ENCODE data around the gene TARS2.

Gene TARS2

DNA sequence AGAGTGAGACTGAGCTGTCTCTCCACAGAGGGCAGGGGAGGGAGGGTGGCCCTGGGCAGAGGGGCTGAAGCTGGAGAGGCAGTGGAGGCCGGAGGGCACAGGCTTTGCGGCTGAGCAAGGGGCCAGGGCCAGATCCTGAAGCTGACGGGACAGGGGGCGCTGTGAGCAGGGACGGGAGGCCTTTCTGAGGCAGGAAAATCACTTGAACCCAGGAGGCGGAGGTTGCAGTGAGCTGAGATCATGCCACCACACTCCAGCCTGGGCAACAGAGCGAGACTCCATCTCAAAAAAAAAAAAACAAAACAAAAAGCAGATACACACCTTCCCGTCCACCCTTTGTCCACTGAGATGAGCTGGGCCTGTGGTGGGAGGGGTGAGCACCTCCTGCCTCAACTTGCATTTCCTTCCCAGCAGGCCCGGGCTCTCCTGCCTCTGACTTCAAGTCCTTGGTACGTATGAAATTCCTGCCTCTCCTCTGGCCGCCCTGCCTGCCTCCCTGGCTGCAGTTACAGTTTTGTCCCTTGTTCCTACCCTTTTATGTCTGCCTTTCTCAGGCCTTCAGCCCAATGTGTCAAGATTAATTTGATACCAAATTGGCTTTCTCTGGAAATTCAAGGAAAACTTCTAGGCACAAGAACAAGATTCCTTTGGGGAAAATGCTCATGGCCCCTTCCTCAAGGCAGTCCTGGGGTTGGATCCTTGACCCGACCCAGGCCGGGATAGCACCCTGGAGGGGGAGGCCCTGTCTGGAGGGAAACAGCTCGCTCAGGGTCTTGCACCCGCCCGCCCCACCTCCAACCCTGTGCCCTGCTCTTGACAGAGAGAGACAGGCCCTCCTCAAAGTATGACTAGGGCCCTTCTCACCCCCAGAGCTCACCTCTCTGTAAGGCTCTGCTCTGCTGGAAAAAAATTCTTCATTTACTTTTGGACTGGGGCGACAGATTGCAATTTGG is 50.8 kb downstream of the TARS2 start:
- DNase-seq (ENCODE audit: low read depth in 3 of 3): no peak

DNA sequence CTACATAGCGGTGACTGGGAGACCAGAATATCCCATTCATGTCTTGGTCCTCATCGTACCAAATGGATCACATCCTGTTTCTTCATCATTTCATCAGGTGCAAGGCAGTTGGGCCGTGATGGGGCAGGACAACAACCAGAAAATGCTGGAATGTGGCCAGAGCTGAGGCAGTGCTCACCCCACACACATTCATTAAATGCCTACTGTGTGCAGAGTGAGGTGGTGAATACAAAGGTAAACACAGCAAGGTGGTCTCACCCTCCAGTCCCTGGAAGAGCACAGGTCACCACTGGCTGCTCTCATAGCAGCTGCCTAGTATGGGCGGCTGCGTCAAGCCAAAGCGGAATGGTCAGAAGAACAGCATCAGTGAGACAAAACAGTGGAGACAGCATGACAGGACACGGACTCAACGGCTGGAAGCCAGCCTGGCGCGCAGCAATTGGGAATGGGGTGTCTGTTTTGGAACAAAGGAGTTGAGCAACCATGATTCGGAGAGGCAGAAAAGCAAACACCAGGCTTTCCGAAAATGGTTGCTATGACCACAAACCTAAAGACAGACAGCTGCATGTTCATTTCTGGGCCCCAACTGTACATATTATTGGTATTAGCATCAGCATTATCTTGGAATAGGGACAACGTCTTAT is 56.4 kb downstream of the TARS2 start:
- no peak for DNase-seq (ENCODE audit: low read depth in 3 of 3)

DNA sequence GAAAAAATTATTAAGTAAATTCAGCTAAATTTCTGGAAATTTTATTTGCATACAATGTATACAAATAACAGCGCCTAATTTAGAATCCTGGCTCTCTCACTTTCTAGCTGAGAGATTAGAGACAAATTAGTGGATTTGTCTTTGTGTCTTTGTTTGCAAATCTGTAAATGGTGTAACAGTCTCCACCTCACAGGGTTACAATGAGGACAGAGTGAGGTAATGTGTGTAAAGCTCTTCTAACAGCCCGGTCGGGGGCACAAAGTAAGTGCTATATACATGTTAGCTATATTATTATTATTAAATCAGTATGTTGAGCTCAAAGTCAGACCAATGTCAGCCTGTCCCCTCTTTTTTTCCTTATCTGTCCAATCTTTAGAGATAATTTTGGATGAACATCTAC is 57.0 kb downstream of the TARS2 start:
- DNase-seq (ENCODE audit: low read depth in 3 of 3): no peak

DNA sequence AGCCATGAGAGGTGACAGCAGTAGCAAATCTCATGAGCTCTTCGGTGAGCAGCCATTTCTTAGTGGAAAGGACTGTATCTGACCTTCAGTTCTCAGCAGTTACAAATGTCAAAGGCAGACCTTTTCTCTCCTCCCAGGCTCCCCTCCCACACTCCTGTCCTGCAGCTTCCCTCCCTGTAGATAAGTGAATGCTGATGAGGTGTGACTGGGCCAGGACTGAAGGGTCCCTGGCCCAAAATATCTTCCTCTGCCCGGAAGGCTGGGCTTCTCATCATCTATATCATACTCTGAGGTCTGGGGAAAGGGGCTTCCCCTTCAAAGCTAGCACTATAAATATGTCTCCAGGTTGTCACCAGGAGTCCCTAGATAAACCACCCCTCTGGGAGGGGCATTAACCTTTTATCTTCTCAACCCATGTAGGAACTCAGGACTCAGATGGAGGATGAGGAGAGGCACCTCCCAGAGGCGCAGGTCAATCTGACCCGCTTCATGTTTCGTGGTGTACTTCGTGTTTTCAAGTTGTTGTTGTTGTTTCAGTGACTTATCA is 58.3 kb downstream of the TARS2 start:
- DNase-seq (ENCODE audit: low read depth in 3 of 3): no peak

DNA sequence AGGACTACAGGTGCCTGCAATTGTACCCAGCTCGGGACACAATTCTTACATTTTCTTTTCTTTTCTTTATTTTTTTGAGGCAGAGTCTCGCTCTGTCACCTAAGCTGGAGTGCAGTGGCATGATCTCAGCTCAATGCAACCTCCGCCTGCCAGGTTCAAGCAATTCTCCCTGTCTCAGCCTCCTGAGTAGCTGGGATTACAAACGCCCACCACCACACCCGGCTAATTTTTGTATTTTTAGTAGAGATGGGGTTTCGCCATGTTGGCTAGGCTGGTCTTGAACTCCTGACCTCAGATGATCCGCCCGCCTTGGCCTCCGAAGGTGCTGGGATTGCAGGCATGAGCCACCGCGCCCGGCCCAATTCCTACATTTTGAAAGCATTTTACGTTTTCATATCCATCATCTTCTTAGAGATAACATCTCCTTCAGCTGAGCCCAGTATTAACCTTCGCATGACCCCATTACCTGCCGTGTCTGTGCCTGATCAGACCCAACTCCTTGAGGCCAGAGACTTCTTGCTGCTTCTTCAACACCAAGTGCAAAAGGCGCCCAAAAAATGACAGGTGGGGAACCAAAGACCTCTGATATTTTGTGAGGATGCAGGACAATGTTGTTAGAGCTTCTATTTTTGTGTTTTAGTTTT is 59.2 kb downstream of the TARS2 start:
- no peak for DNase-seq (ENCODE audit: low read depth in 3 of 3)

DNA sequence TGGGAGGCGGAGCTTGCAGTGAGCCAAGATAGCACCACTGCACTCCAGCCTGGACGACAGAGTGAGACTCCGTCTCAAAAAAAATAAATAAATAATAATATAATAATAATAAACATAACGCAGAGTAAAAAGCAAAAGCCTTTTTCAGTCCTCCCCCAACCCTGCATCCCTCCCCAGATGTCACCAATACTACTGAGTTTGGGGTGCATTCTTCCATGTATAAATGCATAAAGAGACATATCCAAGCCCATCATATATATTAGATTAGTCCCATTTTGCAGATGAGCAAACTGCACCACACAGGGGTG is 61.1 kb downstream of the TARS2 start:
- DNase-seq (ENCODE audit: low read depth in 3 of 3): no peak

DNA sequence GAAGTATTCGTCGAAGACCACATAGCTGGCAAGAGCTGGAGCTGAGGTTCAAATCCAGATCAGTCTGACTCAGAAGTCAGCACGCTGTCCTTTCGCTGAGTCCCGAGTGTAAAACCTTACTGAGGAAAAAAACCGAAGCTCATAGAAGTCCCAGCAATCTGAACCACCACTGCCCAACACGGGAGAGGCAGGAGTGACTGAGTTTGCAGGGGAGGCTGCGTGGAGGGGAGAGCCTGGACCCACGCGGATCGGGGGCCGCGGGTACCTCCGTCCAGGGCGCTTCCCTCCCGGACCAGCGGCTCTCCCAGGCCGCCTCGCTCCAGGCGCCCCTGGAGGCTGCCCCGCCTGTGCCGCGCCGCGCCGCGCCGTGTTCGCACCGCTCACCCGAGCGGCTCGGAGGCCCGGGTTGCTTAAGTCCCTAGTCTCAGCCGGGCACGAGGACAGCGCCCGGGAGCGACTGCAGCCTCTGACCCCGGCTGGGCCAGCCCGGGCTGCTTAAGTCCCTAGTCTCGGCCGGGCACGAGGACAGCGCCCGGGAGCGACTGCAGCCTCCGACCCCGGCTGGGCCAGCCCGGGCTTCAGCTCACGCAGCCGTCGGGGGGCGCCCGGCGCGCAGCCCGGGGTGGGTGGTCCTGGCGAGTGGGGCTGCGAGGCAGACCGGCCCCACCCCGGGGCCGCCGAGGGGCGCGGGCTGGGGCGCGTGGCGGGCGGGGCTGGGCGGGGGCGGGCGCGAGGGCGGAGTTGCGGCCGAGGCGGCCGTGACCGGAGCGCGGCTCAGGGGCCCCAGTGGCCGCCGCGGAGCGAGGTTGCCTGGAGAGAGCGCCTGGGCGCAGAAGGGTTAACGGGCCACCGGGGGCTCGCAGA is 61.6 kb downstream of the TARS2 start, which contains the start of gene ADAMTSL4:
Gene ADAMTSL4 (plus strand): TSS at position 777 of the 864 bp plus-strand sequence. CDS start 2,881 bp downstream, outside the sequence.
- no peak for DNase-seq (ENCODE audit: low read depth in 3 of 3)

DNA sequence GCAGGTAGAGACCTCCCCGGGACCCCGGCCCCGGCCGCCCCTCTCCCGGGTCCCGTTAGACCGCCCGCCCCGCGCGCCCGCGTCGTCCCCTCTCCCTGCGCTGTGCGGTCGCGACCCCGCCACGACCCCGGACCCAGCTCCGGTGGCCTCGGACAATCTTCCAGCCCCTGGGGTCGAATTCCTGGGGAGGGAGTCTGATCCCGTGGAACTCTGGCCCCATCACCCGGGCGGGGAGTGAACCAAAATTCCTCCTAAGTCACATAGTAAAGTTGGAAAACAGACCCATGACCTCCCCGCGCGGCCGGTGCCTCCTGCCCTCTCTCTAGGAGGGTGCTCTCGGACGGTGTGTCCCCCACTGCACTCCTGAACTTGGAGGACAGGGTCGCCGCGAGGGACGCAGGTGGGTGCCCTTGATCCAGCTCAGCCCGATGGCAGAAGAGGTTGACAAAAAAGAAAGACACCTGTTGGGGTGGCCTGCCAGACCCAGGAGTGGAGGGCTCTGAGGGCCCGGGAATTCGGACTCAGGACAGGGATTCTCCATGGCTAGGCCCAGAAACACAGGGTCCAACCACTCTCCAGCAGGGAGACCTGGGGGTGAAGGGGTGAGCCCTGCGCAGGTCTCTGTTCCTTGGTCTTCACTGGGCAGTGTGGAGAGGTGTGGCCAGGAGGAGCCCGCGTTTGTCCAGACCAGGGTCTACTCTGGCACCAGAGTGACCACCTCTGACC is 62.4 kb downstream of the TARS2 start:
- no peak for DNase-seq (ENCODE audit: low read depth in 3 of 3)

DNA sequence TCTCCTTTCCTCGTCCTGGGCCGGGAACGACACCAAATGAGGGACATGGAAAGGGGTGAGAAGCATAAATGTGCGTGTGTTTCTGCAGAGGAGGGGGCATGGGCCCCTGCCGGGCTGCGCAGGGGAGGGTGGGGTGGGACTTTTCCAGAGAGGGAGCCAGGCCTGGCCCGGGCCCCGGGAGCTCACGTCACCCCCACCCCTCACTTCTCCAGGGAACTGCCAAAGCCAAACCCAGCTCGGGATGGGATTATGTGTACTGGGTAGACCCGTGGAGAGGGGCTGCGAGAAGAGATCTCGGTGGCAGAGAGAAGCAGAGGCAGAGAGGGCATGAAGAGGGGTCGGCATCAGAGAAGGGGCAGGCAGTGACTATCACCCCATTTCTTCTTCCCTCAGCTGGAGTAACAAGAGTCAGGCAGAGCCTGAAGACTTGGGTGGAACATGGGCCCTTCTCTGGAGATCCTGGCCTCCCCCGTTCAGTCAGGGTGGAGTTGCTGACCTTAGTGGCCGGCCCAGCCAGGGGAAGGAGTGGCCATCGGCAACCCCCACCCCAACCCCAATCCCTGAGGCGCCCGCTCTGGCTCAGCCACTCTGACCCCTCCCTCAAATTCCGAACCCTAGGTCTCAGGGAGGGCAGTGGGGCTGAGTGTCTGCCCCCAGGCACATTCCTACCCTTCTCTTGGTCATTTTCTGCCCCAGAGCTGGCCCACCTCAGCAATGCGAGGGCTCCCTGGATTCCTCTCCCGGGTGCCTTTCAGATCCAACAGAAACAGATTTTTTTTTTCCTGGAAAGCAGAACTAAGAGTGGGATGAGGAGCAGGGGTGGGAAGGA is 63.2 kb downstream of the TARS2 start:
- no peak for DNase-seq (ENCODE audit: low read depth in 3 of 3)

DNA sequence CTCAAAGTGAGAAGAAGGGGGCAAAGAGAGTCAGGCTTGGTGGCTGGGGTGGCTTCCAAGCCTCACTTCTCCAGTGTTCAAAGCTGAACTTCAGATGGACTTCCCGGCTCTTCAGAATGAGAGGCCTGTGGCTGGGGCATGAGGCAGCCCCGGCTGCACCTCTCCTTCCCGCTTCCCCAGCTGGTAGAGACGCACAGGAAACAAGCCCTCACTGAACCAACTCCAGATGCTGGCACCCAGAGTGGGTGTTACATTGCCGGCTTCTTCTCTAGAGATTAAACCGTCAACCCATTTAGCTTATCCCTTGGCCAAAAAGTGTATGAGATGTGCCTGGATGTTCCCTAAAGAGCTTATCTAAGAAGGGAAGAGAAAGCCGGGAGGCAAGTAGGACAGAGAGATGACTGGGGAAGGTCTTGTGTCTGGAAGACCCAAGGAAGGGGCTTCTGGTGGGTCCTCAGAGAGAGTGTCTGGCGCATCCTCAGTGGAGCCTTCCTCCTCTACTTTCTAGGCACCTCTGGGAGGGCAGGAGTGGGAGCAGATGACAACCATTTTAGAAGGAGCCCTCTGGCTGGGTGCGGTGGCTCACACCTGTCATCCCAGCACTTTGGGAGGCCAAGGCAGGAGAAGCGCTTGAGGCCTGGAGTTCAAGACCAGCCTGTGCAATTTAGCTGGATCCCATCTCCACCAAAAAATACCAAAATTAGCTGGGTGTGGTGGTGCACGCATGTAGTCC is 64.0 kb downstream of the TARS2 start:
- no peak for DNase-seq (ENCODE audit: low read depth in 3 of 3)

DNA sequence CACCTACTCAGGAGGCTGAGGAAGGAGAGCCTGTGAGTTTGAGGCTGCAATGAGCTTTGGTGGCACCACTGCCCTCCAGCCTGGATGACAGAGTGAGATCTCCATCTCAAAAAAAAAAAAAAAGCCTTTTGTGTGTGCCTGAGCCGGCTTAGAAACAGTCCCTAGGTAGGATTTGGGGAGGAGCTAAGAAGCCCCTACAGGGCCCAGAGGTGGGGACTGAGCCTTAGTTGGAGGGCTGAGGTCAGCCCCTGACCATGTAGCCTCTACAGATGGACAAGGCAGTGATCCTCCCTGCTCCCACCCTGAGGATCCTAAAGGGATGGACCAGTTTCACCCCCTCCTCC is 64.5 kb downstream of the TARS2 start:
- DNase-seq (ENCODE audit: low read depth in 3 of 3): no peak

DNA sequence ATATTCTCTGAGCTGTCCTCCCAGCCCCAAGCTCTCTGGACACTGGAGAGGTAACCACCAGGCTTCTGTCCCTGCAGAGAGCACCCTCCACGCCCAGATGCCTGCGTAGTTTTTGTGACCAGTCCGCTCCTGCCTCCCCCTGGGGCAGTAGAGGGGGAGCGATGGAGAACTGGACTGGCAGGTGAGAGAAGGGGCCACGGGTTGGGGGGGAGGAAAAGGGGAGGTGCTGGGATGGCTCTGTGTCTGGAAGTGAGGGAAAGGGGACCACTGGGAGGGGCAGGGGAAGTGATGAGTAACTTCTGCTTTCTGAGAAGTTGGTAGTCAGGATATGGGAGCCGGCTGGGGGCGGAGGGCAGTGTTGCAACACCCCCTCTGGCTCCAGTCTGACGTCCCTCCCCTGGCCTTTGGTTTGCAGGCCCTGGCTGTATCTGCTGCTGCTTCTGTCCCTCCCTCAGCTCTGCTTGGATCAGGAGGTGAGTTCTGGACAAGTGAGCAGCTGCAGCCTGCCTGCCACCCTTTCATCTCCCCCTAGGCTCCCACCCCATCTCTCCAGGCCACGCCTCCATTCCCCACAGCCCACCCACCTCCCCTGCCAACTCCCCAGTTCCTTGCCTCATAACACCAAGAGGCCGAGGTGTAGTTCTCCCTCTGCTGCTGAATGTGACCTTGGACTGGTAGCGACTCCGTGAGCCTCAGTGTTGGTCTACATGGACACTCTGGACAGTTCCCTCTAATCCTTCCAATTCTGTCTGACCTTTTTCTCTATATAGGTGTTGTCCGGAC is 65.1 kb downstream of the TARS2 start:
- no peak for DNase-seq (ENCODE audit: low read depth in 3 of 3)

DNA sequence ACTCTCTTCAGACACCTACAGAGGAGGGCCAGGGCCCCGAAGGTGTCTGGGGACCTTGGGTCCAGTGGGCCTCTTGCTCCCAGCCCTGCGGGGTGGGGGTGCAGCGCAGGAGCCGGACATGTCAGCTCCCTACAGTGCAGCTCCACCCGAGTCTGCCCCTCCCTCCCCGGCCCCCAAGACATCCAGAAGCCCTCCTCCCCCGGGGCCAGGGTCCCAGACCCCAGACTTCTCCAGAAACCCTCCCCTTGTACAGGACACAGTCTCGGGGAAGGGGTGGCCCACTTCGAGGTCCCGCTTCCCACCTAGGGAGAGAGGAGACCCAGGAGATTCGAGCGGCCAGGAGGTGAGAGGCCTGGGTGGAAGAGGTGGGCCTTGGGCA is 65.7 kb downstream of the TARS2 start:
- DNase-seq (ENCODE audit: low read depth in 3 of 3): no peak

DNA sequence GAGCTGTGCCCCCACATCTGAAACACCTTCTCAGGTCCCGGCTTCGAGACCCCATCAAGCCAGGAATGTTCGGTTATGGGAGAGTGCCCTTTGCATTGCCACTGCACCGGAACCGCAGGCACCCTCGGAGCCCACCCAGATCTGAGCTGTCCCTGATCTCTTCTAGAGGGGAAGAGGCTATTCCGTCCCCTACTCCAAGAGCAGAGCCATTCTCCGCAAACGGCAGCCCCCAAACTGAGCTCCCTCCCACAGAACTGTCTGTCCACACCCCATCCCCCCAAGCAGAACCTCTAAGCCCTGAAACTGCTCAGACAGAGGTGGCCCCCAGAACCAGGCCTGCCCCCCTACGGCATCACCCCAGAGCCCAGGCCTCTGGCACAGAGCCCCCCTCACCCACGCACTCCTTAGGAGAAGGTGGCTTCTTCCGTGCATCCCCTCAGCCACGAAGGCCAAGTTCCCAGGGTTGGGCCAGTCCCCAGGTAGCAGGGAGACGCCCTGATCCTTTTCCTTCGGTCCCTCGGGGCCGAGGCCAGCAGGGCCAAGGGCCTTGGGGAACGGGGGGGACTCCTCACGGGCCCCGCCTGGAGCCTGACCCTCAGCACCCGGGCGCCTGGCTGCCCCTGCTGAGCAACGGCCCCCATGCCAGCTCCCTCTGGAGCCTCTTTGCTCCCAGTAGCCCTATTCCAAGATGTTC is 66.3 kb downstream of the TARS2 start:
- no peak for DNase-seq (ENCODE audit: low read depth in 3 of 3)

DNA sequence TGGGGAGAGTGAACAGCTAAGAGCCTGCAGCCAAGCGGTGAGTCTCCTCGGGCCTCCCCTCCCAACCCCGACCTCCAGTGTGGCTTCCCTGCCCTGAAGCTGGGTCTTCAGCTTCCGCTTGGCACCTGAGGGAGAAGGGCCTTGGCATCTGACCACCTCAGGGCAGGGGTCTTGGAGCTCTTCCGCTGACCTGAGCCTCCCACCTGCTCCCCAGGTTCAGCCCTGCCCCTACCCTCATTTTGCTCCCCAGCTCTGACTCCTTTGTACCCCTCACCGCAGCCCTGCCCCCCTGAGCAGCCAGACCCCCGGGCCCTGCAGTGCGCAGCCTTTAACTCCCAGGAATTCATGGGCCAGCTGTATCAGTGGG is 66.8 kb downstream of the TARS2 start:
- no peak for DNase-seq (ENCODE audit: low read depth in 3 of 3)

DNA sequence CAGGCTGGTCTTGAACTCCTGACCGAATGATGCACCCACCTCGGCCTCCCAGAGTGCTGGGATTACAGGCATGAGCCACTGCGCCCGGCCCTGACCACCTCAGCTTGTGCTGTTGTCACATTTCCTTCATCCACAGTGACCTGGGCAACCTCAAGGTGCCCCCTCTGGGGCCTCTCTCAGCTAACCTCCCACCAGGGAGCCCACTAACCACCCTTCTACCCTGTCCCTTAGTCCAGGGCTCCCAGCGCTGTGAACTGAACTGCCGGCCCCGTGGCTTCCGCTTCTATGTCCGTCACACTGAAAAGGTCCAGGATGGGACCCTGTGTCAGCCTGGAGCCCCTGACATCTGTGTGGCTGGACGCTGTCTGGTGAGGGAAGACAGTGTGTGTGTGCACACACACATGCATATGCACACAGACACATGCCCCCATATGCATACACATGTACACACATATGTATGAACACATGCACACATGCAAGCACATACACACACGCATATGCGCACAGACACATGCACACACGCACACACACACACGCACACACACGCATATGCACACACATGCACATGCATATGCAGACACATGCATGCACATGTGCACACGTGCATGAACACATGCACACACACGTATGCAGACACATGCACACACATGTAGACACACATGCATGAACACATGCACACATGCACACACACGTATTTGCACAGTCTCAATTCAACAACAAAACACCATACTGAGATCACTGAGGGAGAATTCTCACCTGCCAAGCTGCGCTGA is 68.2 kb downstream of the TARS2 start:
- no peak for DNase-seq (ENCODE audit: low read depth in 3 of 3)
